A549 treated with CORT108297 at 1 μM for 4 hours (cell line): ENCODE data around the gene ACTL9. TPM values are rescaled to one million over a fixed set of nuclear protein-coding genes. Genes with fewer than 3 reads are reported as not detected.

Source experiments
- total RNA-seq: library from RNA; stranded (reverse); fragments of 200-300 nt; extraction: Qiagen RNA extraction; gene quantifications from 5 replicates; pipeline ENCODE4 v1.2.3, GENCODE V29; 2022

The ACTL9 gene
- total RNA-seq = not detected in 5 replicates

DNA sequence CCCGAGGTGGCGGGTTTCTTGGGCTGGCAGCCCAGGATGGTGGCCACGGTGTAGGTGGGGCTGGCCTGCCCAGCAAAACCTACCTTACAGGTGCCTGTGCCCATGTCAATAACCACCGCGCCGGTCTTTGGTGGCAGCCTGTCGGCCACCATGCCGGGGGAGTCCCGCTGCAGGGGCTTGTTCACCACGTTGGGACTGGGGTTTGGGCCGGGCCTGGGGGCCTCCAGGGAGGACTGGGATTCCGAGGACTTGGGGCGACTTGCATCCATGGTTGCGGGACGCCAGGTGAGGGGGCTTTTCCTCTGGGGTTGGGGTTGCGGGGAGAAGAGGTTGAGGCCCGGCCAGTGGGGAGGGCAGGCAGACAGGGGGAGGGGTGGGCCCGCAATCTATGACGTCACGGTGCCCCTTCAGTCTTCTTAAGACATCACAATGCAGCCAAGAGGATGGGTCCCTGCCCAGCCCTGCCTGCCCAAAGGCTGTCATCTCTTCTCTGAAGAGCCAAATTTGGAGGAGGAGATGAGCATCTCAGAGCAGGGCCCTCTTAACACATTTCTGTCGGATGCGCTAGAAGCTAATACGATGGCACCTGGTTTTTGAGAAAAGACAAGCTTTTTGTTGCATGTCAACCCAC lies at the start of gene ACTL9:
TSS of gene ACTL9 (minus strand) at position 363 of the 631 bp plus-strand sequence. CDS start at position 269, 94 bp downstream.

GRCh38 chr19:8721334-8721733 lies 22.7 kb upstream of the ACTL9 start, which contains the start of gene OR2Z1:
Gene OR2Z1 (plus strand): TSS chr19:8721634. CDS start chr19:8731029, 9,395 bp downstream.

Other genes starting within 250 kb of the ACTL9 start
- gene PRAM1, start 196.2 kb downstream of the ACTL9 start, total RNA-seq = 0.07 to 0.25 TPM (median 0.16 TPM) in 5 replicates
- 17.5 to 21.7 TPM (median 18.6 TPM) in 5 replicates for gene ZNF414, start 184.6 kb downstream of the ACTL9 start, total RNA-seq
- 0.14 to 0.49 TPM (median 0.28 TPM) in 5 replicates for gene MYO1F, start 121.4 kb downstream of the ACTL9 start, total RNA-seq
- 10.9 to 20.7 TPM (median 20.2 TPM) in 5 replicates for gene ADAMTS10, start 88.1 kb downstream of the ACTL9 start, total RNA-seq
- not detected in 5 replicates for gene NFILZ, start 68.2 kb downstream of the ACTL9 start, total RNA-seq
- not detected in 5 replicates for gene OR2Z1, start 22.8 kb upstream of the ACTL9 start, total RNA-seq
- gene ZNF558, start 133.5 kb upstream of the ACTL9 start, total RNA-seq = 5.8 to 8.0 TPM (median 7.7 TPM) in 5 replicates
- gene MBD3L1, start 133.6 kb upstream of the ACTL9 start, total RNA-seq = not detected in 5 replicates